Stimulated activated CD8-positive, alpha-beta memory T cell treated with anti-CD3 and anti-CD28 coated beads, Interleukin-7, amount 100 ng/mL, for 4 hours (primary cell): ENCODE measurements around the gene PTCH1.

ENCODE experiments used
- DNase-seq, 2 donors: peaks; one replicate each; pipeline ENCODE4 v3.0.0-alpha.2; 2020; ENCODE audit warnings: low read depth in 2 of 2

PTCH1 gene

GRCh38 chr9:95512709-95513095, 4.1 kb downstream of the PTCH1 start:
- DNase-seq: no peak

GRCh38 chr9:95511952-95512708, 4.6 kb downstream of the PTCH1 start:
- DNase-seq: no peak

- DNase-seq: no peak
Measured at GRCh38 chr9:95511616-95511931, 5.2 kb downstream of the PTCH1 start.

- DNase-seq: peak; percentile 64 to 83
Measured at GRCh38 chr9:95510709-95511615, 5.8 kb downstream of the PTCH1 start.

DNA sequence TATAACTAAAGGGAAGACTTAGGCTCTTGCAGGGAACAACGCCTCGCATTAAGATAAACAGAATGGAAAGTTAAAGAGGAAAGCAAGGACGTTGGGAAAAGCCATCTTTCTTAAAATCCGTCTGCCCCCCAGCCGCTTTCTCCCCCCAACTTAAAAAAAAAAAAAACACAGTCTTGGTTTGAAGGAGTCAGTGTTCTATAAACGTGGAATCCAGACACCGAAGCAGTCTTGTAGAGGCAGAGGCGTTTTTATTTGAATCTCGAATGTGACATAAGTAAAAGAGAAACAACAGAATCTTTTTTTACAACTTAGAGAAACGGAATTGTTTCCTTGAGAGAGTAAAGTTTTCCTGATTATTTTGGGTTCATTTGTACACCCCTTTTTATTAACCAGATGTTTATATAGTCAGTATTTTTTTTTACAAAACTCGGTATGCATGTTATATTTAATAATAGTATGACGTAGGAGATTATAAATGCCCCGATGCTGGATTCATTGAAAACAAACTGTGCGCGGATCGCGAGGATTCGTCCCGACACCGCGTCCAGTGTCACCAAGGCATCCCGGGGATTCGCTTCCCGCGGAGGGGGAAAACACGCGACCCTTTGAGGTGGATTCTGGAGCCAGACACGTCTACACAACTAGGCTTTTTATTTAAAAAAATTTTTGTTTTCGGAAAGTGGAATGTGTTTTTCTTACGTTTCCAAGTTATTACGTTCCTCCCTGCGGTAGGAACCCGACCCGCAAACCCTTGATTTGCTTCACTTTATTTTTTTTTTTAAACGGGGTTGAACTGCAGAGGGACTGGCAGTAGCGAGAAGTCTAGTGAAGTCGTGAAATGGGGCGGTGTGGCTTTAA, 6.7 kb downstream of the PTCH1 start:
- DNase-seq: no peak

- DNase-seq: peak; percentile 69 to 75
Measured at GRCh38 chr9:95508968-95509850, 7.6 kb downstream of the PTCH1 start.

GRCh38 chr9:95508242-95508967, 8.4 kb downstream of the PTCH1 start:
- DNase-seq: no peak

GRCh38 chr9:95507464-95508241, 9.1 kb downstream of the PTCH1 start:
- DNase-seq: peak in 1 of 2 donors; percentile 22

GRCh38 chr9:95506678-95507463, 9.9 kb downstream of the PTCH1 start:
- DNase-seq: peak in 1 of 2 donors; percentile 42

GRCh38 chr9:95506428-95506677, 10.4 kb downstream of the PTCH1 start:
- no peak for DNase-seq

- peak in 1 of 2 donors; percentile 55 for DNase-seq
Measured at GRCh38 chr9:95505717-95506427, 10.9 kb downstream of the PTCH1 start.

DNA sequence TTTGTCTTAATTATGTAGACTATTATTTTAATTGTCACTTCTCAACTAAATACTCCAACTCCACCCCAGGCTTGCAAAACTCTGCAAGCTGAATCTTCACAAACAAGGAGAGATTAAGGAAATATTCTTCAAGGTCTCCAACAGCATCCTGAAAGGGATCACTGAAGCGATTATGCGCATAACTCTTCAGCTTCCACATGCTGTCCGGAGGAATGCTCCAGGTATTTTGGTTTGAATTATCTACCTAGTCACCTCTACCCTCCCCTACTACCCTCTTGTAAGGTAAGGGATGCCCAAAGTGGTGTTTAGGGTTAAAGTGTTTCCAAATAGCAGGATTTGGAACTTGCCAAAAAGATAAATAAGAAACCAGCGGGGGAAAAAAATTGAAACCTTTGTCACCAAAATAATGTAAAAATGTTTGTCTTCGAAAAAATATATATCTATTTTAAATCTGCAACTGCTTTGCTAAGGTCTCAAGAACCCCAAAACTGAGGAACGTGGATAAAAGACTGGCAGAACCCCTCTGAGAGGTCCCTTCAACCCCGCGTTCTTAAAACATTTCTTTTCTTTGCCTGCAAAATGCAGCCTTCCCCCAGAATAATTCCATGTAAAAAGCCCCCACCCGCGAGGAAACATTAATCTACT, 11.6 kb downstream of the PTCH1 start:
- DNase-seq: no peak

- no peak for DNase-seq
Measured at GRCh38 chr9:95504053-95504963, 12.5 kb downstream of the PTCH1 start.

- DNase-seq: no peak
Measured at GRCh38 chr9:95503369-95503768, 13.4 kb downstream of the PTCH1 start.

GRCh38 chr9:95502248-95502647, 14.5 kb downstream of the PTCH1 start:
- DNase-seq: no peak

GRCh38 chr9:95499847-95500246, 16.9 kb downstream of the PTCH1 start:
- DNase-seq: no peak
